Measurements from ENCODE around the gene TECPR1.

GRCh38 chr7:98254951-98255610 lies 3.0 kb upstream of the TECPR1 start:
- TF ChIP-seq POLR2A (IDR thresholded peaks at IDR 0.05): no peak
- TF ChIP-seq CTCF (IDR thresholded peaks at IDR 0.05): no peak

Data from testis (tissue), 2 donors.